Stimulated activated CD4-positive, alpha-beta T cell treated with anti-CD3 and anti-CD28 coated beads, Interleukin-12 subunit alpha, Interleukin-12 subunit beta, amount 100 ng/mL, for 24 hours (primary cell): Measurements from ENCODE around the gene IGF2R.
"Not testable (repeated sequence)": the region's sequence is repeated elsewhere in the genome, so short reads cannot be mapped to it uniquely, and the experiment has no call there.

Experiments
- DNase-seq, 2 experiments: peaks; one replicate each; pipeline ENCODE4 v3.0.0-alpha.2; 2020; ENCODE audit warnings: low read depth in 2 of 2

Gene IGF2R

GRCh38 chr6:159997498-159998101, 28.7 kb downstream of the IGF2R start:
- DNase-seq: no peak

GRCh38 chr6:159998538-159998937, 29.7 kb downstream of the IGF2R start:
- no peak for DNase-seq

DNA sequence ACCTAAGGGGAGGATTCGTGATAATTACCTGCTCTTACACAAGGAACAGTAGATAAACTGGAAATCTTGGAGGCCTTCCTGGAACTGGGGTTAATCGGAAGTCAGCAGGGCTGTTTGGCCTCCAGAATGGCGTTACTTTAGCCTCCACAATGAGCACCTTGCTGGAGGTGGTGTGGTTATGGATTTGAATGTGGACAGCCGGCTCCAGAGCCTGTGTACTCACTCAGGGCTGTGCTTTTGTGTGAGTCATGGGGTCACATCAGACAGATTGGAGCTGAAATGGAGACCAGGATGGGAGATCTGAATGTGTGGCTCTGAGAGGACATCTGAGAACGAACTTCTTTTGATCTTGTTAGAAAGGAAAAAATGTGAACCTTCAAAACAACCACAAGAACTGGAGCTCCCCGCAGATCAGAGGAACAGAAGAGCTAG, 30.4 kb downstream of the IGF2R start:
- no peak for DNase-seq

GRCh38 chr6:160000280-160000704, 31.4 kb downstream of the IGF2R start:
- no peak for DNase-seq

DNA sequence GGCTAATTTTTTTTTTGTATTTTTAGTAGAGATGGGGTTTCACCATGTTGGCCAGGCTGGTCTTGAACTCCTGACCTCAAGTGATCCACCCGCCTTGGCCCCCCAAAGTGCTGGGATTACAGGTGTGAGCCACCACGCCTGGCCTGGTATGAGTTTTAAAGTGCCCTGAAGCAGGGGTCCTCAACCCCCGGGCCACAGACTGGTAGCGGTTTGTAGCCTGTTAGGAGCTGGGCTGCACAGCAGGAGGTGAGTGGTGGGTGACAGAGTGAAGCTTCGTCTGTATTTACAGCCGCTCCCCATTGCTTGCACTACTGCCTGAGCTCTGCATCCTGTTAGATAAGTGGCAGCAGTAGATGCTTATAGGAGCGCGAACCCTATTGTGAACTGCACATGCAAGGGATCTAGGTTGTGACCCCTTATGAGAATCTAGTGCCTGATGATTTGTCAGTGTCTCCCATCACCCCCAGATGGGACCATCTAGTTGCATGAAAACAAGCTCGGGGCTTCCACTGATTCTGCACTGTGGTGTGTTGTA, 32.1 kb downstream of the IGF2R start:
- not testable (repeated sequence) for DNase-seq

DNA sequence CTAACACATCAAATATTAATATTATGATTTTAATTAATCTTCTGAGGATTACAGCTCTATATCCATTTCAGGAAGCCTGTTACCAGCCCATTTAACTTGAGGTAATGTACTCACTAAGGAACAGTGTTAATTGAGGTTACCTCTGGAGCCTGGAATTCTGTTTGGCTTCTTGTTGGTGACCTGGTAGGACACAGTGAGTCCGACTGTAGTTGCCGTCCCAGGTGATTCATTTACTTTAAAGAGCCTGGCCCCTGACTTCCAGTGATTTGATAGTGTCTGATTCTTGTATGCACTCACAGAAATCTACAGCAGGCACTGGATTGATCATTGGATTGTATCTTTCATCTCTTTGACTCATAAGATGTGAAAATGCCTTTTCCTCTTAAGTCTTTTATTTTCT, 34.0 kb downstream of the IGF2R start:
- DNase-seq: no peak

DNA sequence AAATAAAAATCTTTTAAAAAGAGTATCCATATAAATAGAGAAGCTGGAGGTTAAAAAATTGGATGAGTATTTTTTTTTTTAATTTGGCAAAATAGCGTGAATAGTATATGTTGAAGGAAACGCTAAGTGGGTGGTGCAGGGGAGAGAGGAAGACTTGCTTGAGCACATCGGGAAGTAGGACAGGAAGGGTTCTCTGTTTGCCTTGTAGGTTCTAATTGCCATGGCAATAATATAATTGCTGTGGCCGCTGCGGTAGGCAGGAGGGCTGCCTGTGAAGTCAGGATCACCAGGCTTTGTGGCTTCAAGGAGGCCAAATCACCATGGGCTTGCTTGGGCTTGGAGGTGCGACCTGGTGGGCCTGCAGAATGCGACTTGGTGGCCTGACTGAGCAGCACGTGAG, 35.1 kb downstream of the IGF2R start:
- no peak for DNase-seq

DNA sequence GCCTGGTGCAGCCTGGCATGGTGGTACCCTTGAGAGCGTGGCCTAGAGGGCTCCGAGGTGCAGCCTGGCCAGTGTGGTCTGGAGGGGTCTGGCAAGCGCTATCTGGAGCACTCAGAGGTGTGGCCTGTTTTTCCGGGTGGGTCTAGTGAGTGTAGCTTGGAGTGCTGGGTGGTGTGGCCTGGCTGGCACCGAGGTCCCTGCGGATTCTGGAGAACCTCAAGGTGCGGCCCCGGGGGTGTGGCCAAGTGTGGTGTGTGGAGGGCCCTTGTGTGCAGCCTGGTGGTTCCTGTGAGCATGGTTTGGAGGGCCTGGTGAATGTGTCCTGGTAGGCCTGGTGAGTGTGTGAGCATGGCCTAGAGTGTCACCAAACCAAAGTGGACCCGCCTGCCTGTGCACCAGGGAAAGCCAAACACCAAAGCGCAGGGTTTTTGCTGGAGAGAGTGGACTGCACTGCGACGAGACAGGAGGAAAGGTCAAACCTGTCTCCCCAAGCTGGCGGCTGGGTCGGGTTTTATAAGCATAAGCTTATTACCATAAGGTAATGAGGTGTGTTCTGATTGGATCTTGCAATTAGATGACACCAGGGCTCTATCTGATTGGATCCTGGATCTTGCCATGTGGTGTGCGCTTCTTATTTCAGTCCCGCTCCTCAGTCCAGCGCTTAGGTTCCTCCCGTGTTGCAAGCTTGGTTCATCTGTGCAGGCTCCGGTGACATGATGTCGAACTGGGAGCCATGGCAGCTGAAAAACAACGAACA, 35.7 kb downstream of the IGF2R start:
- DNase-seq: no peak

- DNase-seq: no peak
Observed at GRCh38 chr6:160005211-160005610, 36.3 kb downstream of the IGF2R start.

- DNase-seq: no peak
Observed at GRCh38 chr6:160005861-160006540, 37.1 kb downstream of the IGF2R start.

GRCh38 chr6:160007145-160007544, 38.3 kb downstream of the IGF2R start:
- DNase-seq: no peak

- DNase-seq: no peak
Observed at GRCh38 chr6:160007611-160008010, 38.7 kb downstream of the IGF2R start.

GRCh38 chr6:160010067-160010466, 41.2 kb downstream of the IGF2R start:
- no peak for DNase-seq

DNA sequence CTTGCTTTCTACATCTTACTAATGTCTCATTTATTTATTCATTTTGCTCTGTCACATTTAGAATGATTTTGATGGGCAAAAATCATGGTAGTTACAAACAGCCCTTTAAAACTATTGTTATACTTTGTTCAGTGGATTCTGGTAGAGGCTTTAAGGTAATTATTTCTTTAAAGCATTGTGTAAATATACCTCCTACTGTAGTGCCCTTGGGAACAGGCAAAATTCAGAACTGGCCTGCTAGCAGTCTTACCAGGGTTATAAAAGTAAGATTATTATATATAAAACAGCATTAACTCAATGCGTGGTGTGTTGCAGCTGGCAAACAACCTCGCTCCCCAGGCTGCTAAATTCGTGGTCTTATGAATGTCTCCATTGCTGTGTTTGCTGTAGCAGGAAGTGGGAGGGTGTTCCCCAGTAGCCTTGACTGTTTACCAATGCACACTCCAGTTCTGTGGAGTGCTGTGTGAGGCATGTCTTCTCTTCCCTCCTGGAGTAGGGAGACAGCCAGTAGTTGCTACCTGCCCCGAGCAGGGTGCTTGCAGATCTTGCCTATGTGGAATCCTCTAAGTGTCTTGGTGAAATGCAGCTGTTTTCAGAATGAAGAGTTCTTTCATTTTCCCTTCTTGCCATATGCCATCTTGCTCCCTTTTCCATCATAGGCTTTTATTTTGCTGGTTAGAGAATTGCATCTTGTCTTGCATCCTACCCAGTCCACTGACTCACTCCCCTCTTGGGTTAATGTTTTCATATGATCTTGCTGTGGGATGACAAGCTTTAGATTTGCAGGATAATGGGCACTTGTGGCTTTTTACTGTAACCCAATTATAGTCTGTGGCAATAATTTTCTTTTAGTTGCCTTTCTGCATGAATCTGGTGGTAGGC, 45.3 kb downstream of the IGF2R start:
- DNase-seq: no peak

DNA sequence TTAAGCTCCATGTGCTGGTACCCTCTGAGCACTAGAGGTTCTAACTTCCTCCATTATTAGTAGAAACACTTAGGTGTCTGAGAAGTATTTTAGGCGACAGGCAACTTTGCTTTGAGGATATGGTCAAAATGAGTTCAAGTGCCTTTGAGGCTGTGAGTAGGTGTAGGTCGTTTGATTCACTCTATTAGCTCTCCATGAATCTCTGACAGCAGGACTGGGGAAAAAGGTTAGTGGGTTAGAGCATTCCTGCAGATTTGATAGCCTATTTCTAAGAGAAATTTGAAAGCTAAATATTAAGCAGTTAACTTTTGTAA, 45.9 kb downstream of the IGF2R start:
- no peak for DNase-seq

DNA sequence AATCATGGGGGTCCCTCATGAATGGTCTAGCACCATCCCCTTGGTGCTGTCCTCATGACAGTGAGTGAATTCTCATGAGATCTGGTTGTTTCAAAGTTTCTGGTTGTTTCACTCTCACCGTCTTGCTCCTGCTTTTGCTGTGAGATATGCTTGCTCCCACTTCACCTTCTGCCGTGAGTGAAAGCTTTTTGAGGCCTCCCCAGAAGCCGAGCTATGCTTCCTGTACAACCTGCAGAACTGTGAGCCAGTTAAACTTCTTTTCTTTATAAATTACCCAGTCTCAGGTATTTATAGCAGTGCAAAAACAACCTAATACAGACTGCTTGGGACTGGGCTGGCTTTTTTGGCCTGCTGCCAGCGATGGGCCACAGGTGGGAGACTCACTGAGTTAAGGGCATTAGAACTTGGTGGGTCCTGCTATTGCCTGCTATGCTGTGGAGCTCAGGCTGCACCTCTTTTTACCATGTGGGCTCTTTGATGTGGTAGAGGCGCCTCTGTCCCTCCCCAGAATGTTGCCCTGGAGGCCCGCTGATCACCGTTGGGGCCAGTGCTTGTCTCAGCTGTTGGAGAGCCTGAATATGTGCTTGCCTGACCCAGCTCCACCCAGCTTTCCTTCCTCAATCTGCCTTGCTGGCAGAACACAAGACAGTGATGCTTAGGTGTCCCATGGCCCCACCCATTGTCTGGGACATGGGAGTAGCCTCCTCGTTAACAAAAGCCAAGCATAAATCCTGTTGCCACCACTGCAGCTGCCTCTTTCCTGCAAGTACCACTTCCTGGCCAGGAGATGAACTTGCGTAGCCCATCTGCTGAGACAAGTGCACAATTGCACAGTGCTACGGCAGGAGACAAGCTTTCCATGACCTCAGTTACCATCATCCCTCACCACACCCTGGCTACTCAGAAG, 47.1 kb downstream of the IGF2R start:
- no peak for DNase-seq

DNA sequence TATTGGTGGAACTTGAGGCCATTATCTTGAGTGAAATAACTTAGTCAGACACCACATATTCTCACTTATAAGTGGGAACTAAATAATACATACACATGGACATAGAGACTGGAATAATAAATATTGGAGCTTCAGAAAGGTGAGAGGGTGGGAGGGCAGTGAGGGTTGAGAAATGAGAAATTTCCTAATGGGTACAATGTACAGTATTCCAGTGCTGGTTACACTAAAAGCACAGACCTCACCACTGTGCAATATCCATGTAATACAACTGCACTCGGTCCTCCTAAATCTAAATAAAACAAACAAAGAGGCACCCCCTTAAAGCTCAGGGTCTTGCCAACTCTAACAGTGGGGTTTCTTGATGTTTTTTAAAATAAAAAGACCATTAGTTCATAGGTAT, 53.2 kb downstream of the IGF2R start:
- no peak for DNase-seq

- no peak for DNase-seq
Observed at GRCh38 chr6:160022793-160023192, 53.9 kb downstream of the IGF2R start.

DNA sequence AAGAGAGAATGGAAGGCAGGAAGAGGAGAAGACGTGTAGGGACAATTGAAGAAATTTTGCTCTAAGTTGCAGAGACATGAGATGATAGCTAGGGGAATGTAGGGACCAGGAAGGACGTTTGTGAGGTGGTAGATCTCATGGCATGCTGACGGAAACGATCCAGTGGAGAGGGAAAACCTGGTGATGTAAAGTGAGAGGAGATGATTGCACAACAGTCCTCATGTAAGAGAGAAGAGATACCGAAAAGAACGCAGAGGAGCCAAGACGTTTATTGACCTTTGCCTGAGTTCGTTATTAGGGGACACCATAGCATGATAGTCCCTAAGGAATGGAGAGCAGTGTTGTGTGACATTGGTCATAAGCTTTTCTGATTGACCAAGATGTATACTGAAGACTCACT, 55.3 kb downstream of the IGF2R start:
- no peak for DNase-seq

- DNase-seq: no peak
Observed at GRCh38 chr6:160027076-160027475, 58.2 kb downstream of the IGF2R start.

DNA sequence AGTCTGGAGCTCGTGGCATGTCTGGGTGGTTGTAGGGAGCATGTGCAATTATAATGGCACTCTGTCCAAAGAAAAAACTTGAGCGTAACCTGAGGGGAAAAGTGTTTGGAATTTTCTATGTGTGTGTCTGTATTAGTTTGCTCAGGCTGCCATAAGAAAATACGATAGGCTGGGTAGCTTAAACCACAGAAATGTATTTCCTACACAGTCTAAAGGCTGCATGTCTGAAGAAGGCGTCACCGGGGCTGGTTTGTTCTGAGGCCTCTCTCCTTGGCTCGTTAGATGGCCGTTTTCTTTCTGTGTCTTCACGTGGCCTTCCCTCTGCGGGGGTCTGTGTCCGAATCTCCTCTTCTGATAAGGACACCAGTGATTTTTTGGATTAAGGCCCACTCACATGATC, 59.0 kb downstream of the IGF2R start:
- DNase-seq: no peak
